ENCODE results near the gene HERC3.

- TF ChIP-seq CTCF (IDR thresholded peaks at IDR 0.05; ENCODE audit: insufficient read depth, low read depth, low read length): no peak
- no peak for TF ChIP-seq EZH2 (IDR thresholded peaks at IDR 0.05; ENCODE audit: insufficient read depth, low read length)
These were observed 27.7 kb downstream of the HERC3 start for GRCh38 chr4:88619971-88620370.
